ENCODE results near the gene AARS2. TPM values are rescaled to one million over a fixed set of nuclear protein-coding genes. Genes with fewer than 3 reads are reported as not detected.

The AARS2 gene
- total RNA-seq, 5 donors from 2014 or later (not counting 1 experiment from before 2014, with no cell fraction given) = 16.7 to 28.5 (median 25.8) TPM

GRCh38 chr6:44278315-44278714 lies 34.8 kb downstream of the AARS2 start:
- H3K4me1 ChIP-seq (ENCODE audit: control insufficient read depth in 1 of 2, extremely low read depth in 1 of 2, insufficient read depth in 2 of 2, low read length in 2 of 2) = peaks cover 0 to 11% of the 10 kb centered on the region in 2 experiments
- H3K27ac Mint-ChIP-seq = no peak overlapping the region
- peaks cover 39 to 50% of the 10 kb centered on the region in 2 donors for H3K27me3 Mint-ChIP-seq
- no peak overlapping the region for H3K4me3 Mint-ChIP-seq
- ChIA-PET POLR2A (interaction anchor here in 1 of 2 donors (0.7 kb wide), 1 partner anchor 36 kb away, joined by 3 read pairs; no protein-coding TSS in a partner anchor), CTCF (no interaction called here)
- H3K36me3 Mint-ChIP-seq = no peaks in the 10 kb centered on the region
- no peaks in the 10 kb centered on the region for H3K36me3 ChIP-seq (ENCODE audit: control insufficient read depth in 2 of 2, extremely low read depth in 1 of 2, insufficient read depth in 1 of 2, low read length in 1 of 2)
- ATAC-seq (replicated peaks in 1 of 4) = no peak
- H3K4me3 ChIP-seq (ENCODE audit: control insufficient read depth in 1 of 2, extremely low read depth in 1 of 2, low read length in 1 of 2) = no peak overlapping the region
- peaks cover 4 to 72% of the 10 kb centered on the region in 2 experiments for H3K27me3 ChIP-seq (replicated peaks in 1 of 2; ENCODE audit: control insufficient read depth in 2 of 2, extremely low read depth in 1 of 2, insufficient read depth in 2 of 2, low read length in 1 of 2)
- no peaks in the 10 kb centered on the region for H3K9me3 ChIP-seq
- peaks cover 0 to 7% (median 0%) of the 10 kb centered on the region in 3 donors for H3K4me1 Mint-ChIP-seq
- DNase-seq = no peak
- WGBS (ENCODE audit: insufficient coverage) = 17% methylated on average over 1 of the region's 3 CpGs
- no peak overlapping the region for H3K27ac ChIP-seq (ENCODE audit: low read length)
- H3K9me3 Mint-ChIP-seq = no peaks in the 10 kb centered on the region

- ATAC-seq (replicated peaks in 1 of 4) (no peak), DNase-seq (no peak)
- no peaks in the 10 kb centered on the region for H3K9me3 Mint-ChIP-seq
- 81% methylated on average over 6 of the region's 7 CpGs for WGBS (ENCODE audit: insufficient coverage)
- H3K36me3 Mint-ChIP-seq = no peaks in the 10 kb centered on the region
- H3K27ac Mint-ChIP-seq = no peak overlapping the region
- Histone ChIP-seq H3K27me3 (replicated peaks in 1 of 2; ENCODE audit: control insufficient read depth in 2 of 2, extremely low read depth in 1 of 2, insufficient read depth in 2 of 2, low read length in 1 of 2) (peaks cover 4 to 77% of the 10 kb centered on the region in 2 experiments), H3K4me3 (ENCODE audit: control insufficient read depth in 1 of 2, extremely low read depth in 1 of 2, low read length in 1 of 2) (no peak overlapping the region), H3K9me3 (no peaks in the 10 kb centered on the region), H3K36me3 (ENCODE audit: control insufficient read depth in 2 of 2, extremely low read depth in 1 of 2, insufficient read depth in 1 of 2, low read length in 1 of 2) (no peaks in the 10 kb centered on the region), H3K27ac (ENCODE audit: low read length) (no peak overlapping the region), H3K4me1 (ENCODE audit: control insufficient read depth in 1 of 2, extremely low read depth in 1 of 2, insufficient read depth in 2 of 2, low read length in 2 of 2) (peaks cover 0 to 11% of the 10 kb centered on the region in 2 experiments)
- POLR2A ChIA-PET = no interaction called here
- H3K4me1 Mint-ChIP-seq = peaks cover 0 to 7% (median 0%) of the 10 kb centered on the region in 3 donors
- peaks cover 40 to 55% of the 10 kb centered on the region in 2 donors for H3K27me3 Mint-ChIP-seq
- CTCF ChIA-PET = interaction anchor here in 1 of 2 donors (1.3 kb wide), 1 partner anchor 9 kb away, joined by 4 read pairs; no protein-coding TSS in a partner anchor
- no peak overlapping the region for H3K4me3 Mint-ChIP-seq
Observed at GRCh38 chr6:44277763-44278162, 35.4 kb downstream of the AARS2 start.

- Mint-ChIP-seq H3K4me1 (peaks cover 0 to 7% (median 0%) of the 10 kb centered on the region in 3 donors), H3K36me3 (no peaks in the 10 kb centered on the region), H3K27me3 (peaks cover 49 to 61% of the 10 kb centered on the region in 2 donors), H3K4me3 (peak overlapping the region in 1 of 3 donors; percentile 57), H3K27ac (no peak overlapping the region), H3K9me3 (no peaks in the 10 kb centered on the region)
- Histone ChIP-seq H3K27me3 (replicated peaks in 1 of 2; ENCODE audit: control insufficient read depth in 2 of 2, extremely low read depth in 1 of 2, insufficient read depth in 2 of 2, low read length in 1 of 2) (peaks cover 4 to 85% of the 10 kb centered on the region in 2 experiments), H3K27ac (ENCODE audit: low read length) (no peak overlapping the region), H3K4me3 (ENCODE audit: control insufficient read depth in 1 of 2, extremely low read depth in 1 of 2, low read length in 1 of 2) (no peak overlapping the region), H3K36me3 (ENCODE audit: control insufficient read depth in 2 of 2, extremely low read depth in 1 of 2, insufficient read depth in 1 of 2, low read length in 1 of 2) (no peaks in the 10 kb centered on the region), H3K9me3 (no peaks in the 10 kb centered on the region), H3K4me1 (ENCODE audit: control insufficient read depth in 1 of 2, extremely low read depth in 1 of 2, insufficient read depth in 2 of 2, low read length in 2 of 2) (peaks cover 0 to 11% of the 10 kb centered on the region in 2 experiments)
- WGBS (ENCODE audit: insufficient coverage) = 80% methylated on average over 8 of the region's 23 CpGs
- ChIA-PET CTCF (interaction anchor here in 1 of 2 donors (1.3 kb wide), 1 partner anchor 8 kb away, joined by 4 read pairs; no protein-coding TSS in a partner anchor), POLR2A (no interaction called here)
- DNase-seq = no peak
- no peak for ATAC-seq (replicated peaks in 1 of 4)
Observed at GRCh38 chr6:44276667-44277640, 36.2 kb downstream of the AARS2 start.

- H3K27ac ChIP-seq (ENCODE audit: low read length) = no peak overlapping the region
- peaks cover 0 to 16% of the 10 kb centered on the region in 2 experiments for H3K4me1 ChIP-seq (ENCODE audit: control insufficient read depth in 1 of 2, extremely low read depth in 1 of 2, insufficient read depth in 2 of 2, low read length in 2 of 2)
- Mint-ChIP-seq H3K4me3 (peak overlapping the region in 1 of 3 donors; percentile 57), H3K27me3 (peaks cover 57 to 69% of the 10 kb centered on the region in 2 donors), H3K4me1 (peaks cover 0 to 10% (median 7%) of the 10 kb centered on the region in 3 donors), H3K27ac (no peak overlapping the region), H3K36me3 (no peaks in the 10 kb centered on the region), H3K9me3 (no peaks in the 10 kb centered on the region)
- ATAC-seq (replicated peaks in 1 of 4) = peak; percentile 65 to 85 (median 69)
- ChIA-PET POLR2A (no interaction called here), CTCF (interaction anchor here in 1 of 2 donors (1.9 kb wide), 1 partner anchor 29 kb away, joined by 8 read pairs; no protein-coding TSS in a partner anchor)
- peak in 3 of 35 experiments; percentile 35 to 57 (median 42) for DNase-seq
- 22% methylated on average over 107 of the region's 109 CpGs for WGBS (ENCODE audit: insufficient coverage)
- H3K36me3 ChIP-seq (ENCODE audit: control insufficient read depth in 2 of 2, extremely low read depth in 1 of 2, insufficient read depth in 1 of 2, low read length in 1 of 2) = no peaks in the 10 kb centered on the region
- peaks cover 11 to 92% of the 10 kb centered on the region in 2 experiments for H3K27me3 ChIP-seq (replicated peaks in 1 of 2; ENCODE audit: control insufficient read depth in 2 of 2, extremely low read depth in 1 of 2, insufficient read depth in 2 of 2, low read length in 1 of 2)
- no peak overlapping the region for H3K4me3 ChIP-seq (ENCODE audit: control insufficient read depth in 1 of 2, extremely low read depth in 1 of 2, low read length in 1 of 2)
- H3K9me3 ChIP-seq = no peaks in the 10 kb centered on the region
Observed at GRCh38 chr6:44275749-44276648, 37.1 kb downstream of the AARS2 start.

GRCh38 chr6:44275271-44275748 lies 37.8 kb downstream of the AARS2 start:
- H3K27ac ChIP-seq (ENCODE audit: low read length) = no peak overlapping the region
- H3K9me3 Mint-ChIP-seq = no peaks in the 10 kb centered on the region
- H3K27me3 Mint-ChIP-seq = peaks cover 55 to 69% of the 10 kb centered on the region in 2 donors
- WGBS (ENCODE audit: insufficient coverage) = 84% methylated on average over 56 of the region's 59 CpGs
- CTCF ChIA-PET = interaction anchor here in 1 of 2 donors (1.9 kb wide), 1 partner anchor 30 kb away, joined by 8 read pairs; no protein-coding TSS in a partner anchor
- no peak overlapping the region for H3K27ac Mint-ChIP-seq
- H3K36me3 Mint-ChIP-seq = no peaks in the 10 kb centered on the region
- POLR2A ChIA-PET = no interaction called here
- peaks cover 0 to 17% of the 10 kb centered on the region in 2 experiments for H3K4me1 ChIP-seq (ENCODE audit: control insufficient read depth in 1 of 2, extremely low read depth in 1 of 2, insufficient read depth in 2 of 2, low read length in 2 of 2)
- DNase-seq = no peak
- peaks cover 0 to 11% (median 8%) of the 10 kb centered on the region in 3 donors for H3K4me1 Mint-ChIP-seq
- H3K9me3 ChIP-seq = no peaks in the 10 kb centered on the region
- peak overlapping the region in 1 of 3 donors; percentile 28 for H3K4me3 Mint-ChIP-seq
- peaks cover 11 to 88% of the 10 kb centered on the region in 2 experiments for H3K27me3 ChIP-seq (replicated peaks in 1 of 2; ENCODE audit: control insufficient read depth in 2 of 2, extremely low read depth in 1 of 2, insufficient read depth in 2 of 2, low read length in 1 of 2)
- no peak overlapping the region for H3K4me3 ChIP-seq (ENCODE audit: control insufficient read depth in 1 of 2, extremely low read depth in 1 of 2, low read length in 1 of 2)
- H3K36me3 ChIP-seq (ENCODE audit: control insufficient read depth in 2 of 2, extremely low read depth in 1 of 2, insufficient read depth in 1 of 2, low read length in 1 of 2) = no peaks in the 10 kb centered on the region
- no peak for ATAC-seq (replicated peaks in 1 of 4)

Data from T-cell (primary cell).